GM12873 (cell line): ENCODE results near the gene ZRANB1.
A peak's percentile ranks its signal among the peaks of the same experiment; 100 is the strongest.

Source experiments
- TF ChIP-seq, protein P1 (sequence below): IDR thresholded peaks from 2 replicates; pipeline ENCODE4 v1.5.1; 2012; ENCODE audit warnings: low read depth, mild to moderate bottlenecking, moderate library complexity, low read length, control low read depth; ENCODE audit not compliant: insufficient read depth; ENCODE audit errors: missing control alignments

ZRANB1 gene

GRCh38 chr10:124990671-124991625 lies 49.0 kb downstream of the ZRANB1 start:
- TF ChIP-seq, protein P1, sequence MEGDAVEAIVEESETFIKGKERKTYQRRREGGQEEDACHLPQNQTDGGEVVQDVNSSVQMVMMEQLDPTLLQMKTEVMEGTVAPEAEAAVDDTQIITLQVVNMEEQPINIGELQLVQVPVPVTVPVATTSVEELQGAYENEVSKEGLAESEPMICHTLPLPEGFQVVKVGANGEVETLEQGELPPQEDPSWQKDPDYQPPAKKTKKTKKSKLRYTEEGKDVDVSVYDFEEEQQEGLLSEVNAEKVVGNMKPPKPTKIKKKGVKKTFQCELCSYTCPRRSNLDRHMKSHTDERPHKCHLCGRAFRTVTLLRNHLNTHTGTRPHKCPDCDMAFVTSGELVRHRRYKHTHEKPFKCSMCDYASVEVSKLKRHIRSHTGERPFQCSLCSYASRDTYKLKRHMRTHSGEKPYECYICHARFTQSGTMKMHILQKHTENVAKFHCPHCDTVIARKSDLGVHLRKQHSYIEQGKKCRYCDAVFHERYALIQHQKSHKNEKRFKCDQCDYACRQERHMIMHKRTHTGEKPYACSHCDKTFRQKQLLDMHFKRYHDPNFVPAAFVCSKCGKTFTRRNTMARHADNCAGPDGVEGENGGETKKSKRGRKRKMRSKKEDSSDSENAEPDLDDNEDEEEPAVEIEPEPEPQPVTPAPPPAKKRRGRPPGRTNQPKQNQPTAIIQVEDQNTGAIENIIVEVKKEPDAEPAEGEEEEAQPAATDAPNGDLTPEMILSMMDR, result no peak

- TF ChIP-seq, protein P1, result no peak
Observed at GRCh38 chr10:124991835-124992234, 49.9 kb downstream of the ZRANB1 start.

GRCh38 chr10:124992462-124993344 lies 50.8 kb downstream of the ZRANB1 start:
- TF ChIP-seq, protein P1, result peak; percentile 58

DNA sequence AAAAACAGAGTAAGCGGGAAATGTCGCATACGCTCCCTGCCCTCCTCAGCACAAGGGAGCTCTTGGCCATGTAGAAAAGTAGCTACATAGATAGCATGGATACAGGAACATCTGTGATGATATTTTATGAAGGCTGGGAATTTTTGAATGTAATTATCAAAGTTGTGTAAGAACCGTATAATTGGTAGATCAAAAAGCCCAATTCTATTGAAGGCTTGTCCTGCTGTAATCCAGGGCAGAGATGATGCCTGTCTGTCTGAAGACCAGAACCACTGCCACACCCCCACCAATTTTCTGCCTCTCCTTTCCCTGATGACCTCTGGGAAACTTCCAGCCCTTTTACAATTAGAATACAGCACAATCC lies 51.4 kb downstream of the ZRANB1 start:
- TF ChIP-seq, protein P1, result no peak

DNA sequence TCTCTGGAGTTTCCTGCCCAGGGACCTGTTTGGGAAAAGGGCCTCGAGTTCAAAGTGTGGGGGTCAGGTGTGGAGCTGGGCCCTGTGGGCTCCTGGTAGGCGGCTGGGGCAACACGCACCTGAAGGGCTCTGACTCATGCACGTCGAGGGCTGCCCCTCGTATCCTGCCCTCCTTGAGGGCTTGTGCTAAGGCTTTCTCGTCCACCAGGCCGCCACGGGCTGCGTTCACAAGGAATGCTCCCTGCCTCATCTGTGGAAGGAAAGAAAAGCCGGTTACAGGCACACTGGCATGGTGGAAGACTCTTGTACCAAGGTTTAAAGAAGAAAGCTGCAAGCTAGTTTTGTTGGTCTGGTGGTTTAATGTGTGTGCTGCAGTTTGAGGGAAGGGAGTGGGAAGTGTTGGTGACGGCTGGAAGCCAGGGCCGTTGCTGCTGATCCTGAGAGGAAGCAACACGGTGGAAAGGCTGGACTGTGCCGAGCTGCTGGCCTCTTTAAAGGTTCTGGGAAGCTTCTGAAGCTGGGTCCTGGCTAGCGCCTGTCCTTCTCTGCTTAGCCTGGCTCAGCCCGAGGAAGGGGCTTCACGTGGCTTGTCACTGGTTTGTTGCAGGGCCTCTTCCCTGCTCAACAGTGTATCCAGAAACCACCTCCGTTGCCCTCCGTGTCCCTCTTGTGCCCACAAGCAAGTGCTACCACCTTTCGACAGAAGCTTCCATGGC lies 52.0 kb downstream of the ZRANB1 start:
- TF ChIP-seq, protein P1, result no peak

DNA sequence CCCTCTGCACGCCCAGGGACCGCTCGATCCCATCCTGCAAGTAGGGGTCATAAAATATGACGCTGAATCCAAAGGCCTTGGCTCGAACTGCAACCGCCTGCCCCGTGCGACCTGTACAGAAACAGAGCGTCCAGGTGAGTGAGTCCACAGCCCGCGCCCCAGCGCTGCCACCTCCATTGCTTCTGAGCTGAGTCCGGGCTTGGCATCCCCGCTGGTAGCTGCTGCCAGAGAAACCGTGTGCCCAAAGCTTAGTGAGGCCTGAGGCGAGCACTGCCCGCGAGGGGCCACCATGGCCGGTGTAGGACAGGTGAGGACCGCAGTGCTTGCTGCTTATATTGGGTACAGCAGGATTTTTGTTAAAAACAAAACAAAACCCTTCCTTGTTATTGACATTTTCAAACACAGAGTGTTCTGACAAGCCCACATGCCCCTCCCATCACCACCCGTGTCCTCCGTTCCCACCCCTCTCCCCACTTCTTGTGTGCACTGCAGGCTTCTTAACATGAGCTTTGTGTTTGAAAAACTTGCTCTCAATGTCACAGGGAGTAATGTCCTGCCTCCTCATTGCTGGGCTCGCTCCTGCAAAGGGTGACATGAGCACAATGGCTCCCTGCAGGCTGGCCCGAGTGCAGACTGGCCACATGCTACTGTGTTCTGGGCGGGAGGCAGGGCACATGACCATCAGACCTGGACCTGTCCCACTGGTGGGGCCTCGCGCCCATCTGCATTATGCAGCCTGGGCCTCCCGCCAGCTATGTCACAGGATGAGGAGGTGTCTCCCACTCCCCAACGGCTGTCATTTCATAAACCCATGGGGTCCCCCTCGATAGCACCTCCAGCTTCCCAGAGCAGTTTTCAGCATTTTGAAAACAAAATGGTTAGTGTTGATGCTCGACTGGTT lies 52.9 kb downstream of the ZRANB1 start:
- TF ChIP-seq, protein P1, result no peak
